B cell (primary cell): ENCODE data around the gene CCKAR. TPM values are rescaled to one million over a fixed set of nuclear protein-coding genes. Genes with fewer than 3 reads are reported as not detected.

Source experiments
- ATAC-seq: fragments of 200-7000 bp; cut with Tn5 transposase; one replicate; pipeline ENCODE4 v1.10.0; 2021; ENCODE audit warnings: low read depth, mild to moderate bottlenecking, moderate number of reproducible peaks, moderate library complexity
- CTCF ChIA-PET: fragments of 350-600 bp; sonication (Branson Sonifier 250); formaldehyde crosslinking; loops from one replicate; lab custom pipeline; 2021; ENCODE audit warnings: antibody characterized with exemption, inconsistent platforms; lab: Charles Lee
- POLR2A ChIA-PET: fragments of 350-600 bp; sonication (Branson Sonifier 250); formaldehyde crosslinking; loops from one replicate; lab custom pipeline; 2021; ENCODE audit warnings: antibody characterized with exemption; lab: Charles Lee
- DNase-seq: peaks from one replicate; pipeline ENCODE4 v3.0.0; 2013
- H2AFZ ChIP-seq: 2 replicates; pipeline ENCODE4 v1.6.1; 2012; ENCODE audit warnings: mild to moderate bottlenecking, low read depth, low read length; ENCODE audit not compliant: insufficient read depth, poor library complexity, severe bottlenecking
- H3K27ac ChIP-seq, 2 donors: 1 replicate in 1 of 2; 2 replicates in 1 of 2; pipeline ENCODE4 v1.5.1; 2012 to 2013; ENCODE audit warnings: low read length in 2 of 2, mild to moderate bottlenecking in 2 of 2, moderate library complexity in 1 of 2
- H3K27me3 ChIP-seq, 4 experiments: fragments of 200-600 bp in 1 of 4; sonication (generic) in 1 of 4; replicated peaks in 1 of 4; 1 replicate in 2 of 4; 2 replicates in 2 of 4; pipeline versions ENCODE4 v1.6.1 to v1.7.0; 2013 to 2016; ENCODE audit warnings: low read length in 3 of 4, mild to moderate bottlenecking in 2 of 4, mixed read lengths in 1 of 4, moderate library complexity in 1 of 4; ENCODE audit not compliant: insufficient read depth in 4 of 4, control insufficient read depth in 3 of 4; ENCODE audit errors: control extremely low read depth in 1 of 4
- H3K36me3 ChIP-seq, 2 experiments: replicated peaks in 1 of 2; 1 replicate in 1 of 2; 2 replicates in 1 of 2; pipeline versions ENCODE4 v1.6.1 to v1.7.1; 2013; ENCODE audit warnings: low read length in 1 of 2; ENCODE audit not compliant: insufficient read depth in 2 of 2, control insufficient read depth in 1 of 2; ENCODE audit errors: control extremely low read depth in 1 of 2, extremely low read depth in 1 of 2
- H3K4me1 ChIP-seq, 2 donors: fragments of 200-600 bp in 1 of 2; sonication (generic) in 1 of 2; 1 replicate in 1 of 2; 2 replicates in 1 of 2; pipeline versions ENCODE4 v1.5.1 to v1.6.1; 2013 to 2017; ENCODE audit warnings: low read length in 2 of 2; ENCODE audit not compliant: control insufficient read depth in 2 of 2, insufficient read depth in 2 of 2
- H3K4me2 ChIP-seq: replicated peaks from 2 replicates; pipeline ENCODE3; 2012; ENCODE audit warnings: mild to moderate bottlenecking, low read depth, low read length; ENCODE audit not compliant: poor library complexity, severe bottlenecking
- H3K4me3 ChIP-seq, 5 experiments: fragments of 200-600 bp in 1 of 5; sonication (generic) in 1 of 5; 1 replicate in 3 of 5; 2 replicates in 2 of 5; pipeline versions ENCODE4 v1.5.1 to v1.7.0; 2011 to 2016; ENCODE audit warnings: low read length in 4 of 5, mild to moderate bottlenecking in 4 of 5, low read depth in 2 of 5, control low read depth in 1 of 5, moderate library complexity in 1 of 5; ENCODE audit not compliant: insufficient read depth in 1 of 5; ENCODE audit errors: control extremely low read depth in 1 of 5, extremely low read depth in 1 of 5
- H3K79me2 ChIP-seq: fragments of 200-600 bp; sonication (generic); one replicate; pipeline ENCODE4 v1.6.0; 2016; ENCODE audit warnings: low read length; ENCODE audit not compliant: control insufficient read depth, insufficient read depth
- H3K9ac ChIP-seq: fragments of 200-600 bp; sonication (generic); 2 replicates; pipeline ENCODE4 v1.6.1; 2017; ENCODE audit warnings: mild to moderate bottlenecking, low read length, moderate library complexity
- H3K9me3 ChIP-seq, 3 donors: one replicate each; pipeline versions ENCODE4 v1.6.1 to v1.7.1; 2013; ENCODE audit warnings: low read length in 2 of 3; ENCODE audit not compliant: control insufficient read depth in 2 of 3, insufficient read depth in 1 of 3; ENCODE audit errors: control extremely low read depth in 1 of 3
- H4K20me1 ChIP-seq: 2 replicates; pipeline ENCODE4 v1.6.0; 2012; ENCODE audit warnings: mild to moderate bottlenecking, low read length; ENCODE audit not compliant: insufficient read depth, control insufficient read depth, poor library complexity, severe bottlenecking
- H3K27ac Mint-ChIP-seq: one replicate; pipeline ENCODE4 v1.8.0; 2021; ENCODE audit warnings: mixed read lengths
- H3K27me3 Mint-ChIP-seq: one replicate; pipeline ENCODE4 v1.8.0; 2021; ENCODE audit warnings: mixed read lengths
- H3K4me1 Mint-ChIP-seq: one replicate; pipeline ENCODE4 v1.8.0; 2021; ENCODE audit warnings: mixed read lengths
- H3K4me3 Mint-ChIP-seq: one replicate; pipeline ENCODE4 v1.8.0; 2021; ENCODE audit warnings: mixed read lengths
- H3K9me3 Mint-ChIP-seq: one replicate; pipeline ENCODE4 v1.8.0; 2022; ENCODE audit warnings: mixed read lengths; ENCODE audit not compliant: insufficient read depth
- CTCF ChIP-seq: fragments of 200-600 bp; IDR thresholded peaks from one replicate; pipeline ENCODE4 v1.8.0; 2022; ENCODE audit warnings: antibody characterized with exemption, mild to moderate bottlenecking
- EZH2 ChIP-seq: IDR thresholded peaks from 2 replicates; pipeline ENCODE4 v1.6.1; 2012; ENCODE audit warnings: borderline replicate concordance, low read depth, mild to moderate bottlenecking, moderate library complexity, low read length; ENCODE audit not compliant: insufficient read depth, poor library complexity, severe bottlenecking
- WGBS: methylation state at CpG from one replicate; pipeline ENCODE4 v1.1.5; 2013; ENCODE audit warnings: missing lambda C conversion rate; ENCODE audit not compliant: insufficient coverage; 5-methylcytosine and 5-hydroxymethylcytosine counted together
- intact Hi-C: fragments of 100-400 bp; cut with micrococcal nuclease; formaldehyde crosslinking; loops from one replicate; pipeline ENCODE4 v1.10.0; 2022
- polyA plus RNA-seq: library from polyadenylated mRNA; depleted of rRNA; stranded (reverse); fragments of >200 nt; gene quantifications from 2 replicates; pipeline ENCODE4 v1.2.3, GENCODE V29; 2012
- total RNA-seq, 2 donors: library from RNA; stranded (reverse); fragments of 120-200 nt in 1 of 2; gene quantifications; 1 replicate in 1 of 2; 2 replicates in 1 of 2; pipeline versions ENCODE4 v1.2.3 to v1.2.4, GENCODE V29; 2013 to 2022

CCKAR gene
- total and polyA plus RNA-seq, 2 donors (not counting 1 experiment from before 2014, with no cell fraction given) = not detected

GRCh38 chr4:26441102-26441501 is 49.2 kb downstream of the CCKAR start:
- H3K4me1 Mint-ChIP-seq = no peaks in the 10 kb centered on the region
- POLR2A ChIA-PET = no interaction called here
- ATAC-seq = no peak

GRCh38 chr4:26434030-26434639 is 56.1 kb downstream of the CCKAR start:
- H2AFZ ChIP-seq = no peak overlapping the region
- no peak overlapping the region for H3K27ac ChIP-seq
- DNase-seq (no peak), ATAC-seq (no peak)
- no peak overlapping the region for H3K4me3 Mint-ChIP-seq
- H3K9me3 Mint-ChIP-seq = no peaks in the 10 kb centered on the region
- no peak overlapping the region for H3K9ac ChIP-seq
- H3K36me3 ChIP-seq = peaks cover 0 to 15% of the 10 kb centered on the region in 2 experiments
- WGBS = no CpG with 5 or more reads among the region's 2 CpGs
- H3K4me2 ChIP-seq = no peak overlapping the region
- CTCF ChIA-PET = no interaction called here
- H4K20me1 ChIP-seq = no peaks in the 10 kb centered on the region
- H3K27ac Mint-ChIP-seq = no peak overlapping the region
- no peaks in the 10 kb centered on the region for H3K4me1 Mint-ChIP-seq
- no peaks in the 10 kb centered on the region for H3K27me3 Mint-ChIP-seq
- H3K4me1 ChIP-seq = no peaks in the 10 kb centered on the region
- H3K9me3 ChIP-seq = no peaks in the 10 kb centered on the region
- no peaks in the 10 kb centered on the region for H3K79me2 ChIP-seq
- intact Hi-C loops = no loop called here
- no peak overlapping the region for H3K4me3 ChIP-seq
- POLR2A ChIA-PET = no interaction called here
- TF ChIP-seq CTCF (no peak), EZH2 (no peak)
- no peaks in the 10 kb centered on the region for H3K27me3 ChIP-seq

More at GRCh38 chr4:26441102-26441501, 49.2 kb downstream of the CCKAR start:
- no peak overlapping the region for H3K4me3 Mint-ChIP-seq
- peaks cover 4% of the 10 kb centered on the region for H3K27me3 Mint-ChIP-seq
- Histone ChIP-seq H3K9me3 (peaks cover 0 to 2% (median 0%) of the 10 kb centered on the region in 3 donors), H3K36me3 (no peaks in the 10 kb centered on the region), H3K27me3 (no peaks in the 10 kb centered on the region), H3K4me2 (no peak overlapping the region), H3K79me2 (no peaks in the 10 kb centered on the region), H3K27ac (no peak overlapping the region), H2AFZ (no peak overlapping the region), H3K9ac (no peak overlapping the region), H3K4me3 (no peak overlapping the region), H4K20me1 (no peaks in the 10 kb centered on the region), H3K4me1 (no peaks in the 10 kb centered on the region)
- TF ChIP-seq EZH2 (no peak), CTCF (no peak)
- no peak for DNase-seq
- CTCF ChIA-PET = no interaction called here
- WGBS = 100% methylated on average over 4 of the region's 7 CpGs
- intact Hi-C loops = no loop called here
- no peaks in the 10 kb centered on the region for H3K9me3 Mint-ChIP-seq
- no peak overlapping the region for H3K27ac Mint-ChIP-seq
